A673 (cell line): ENCODE data around the gene PYGB. TPM values are rescaled to one million over a fixed set of nuclear protein-coding genes. Genes with fewer than 3 reads are reported as not detected.

Experiments
- BruUV-seq: library from RNA; stranded (reverse); fragments of 400-500 nt; replicated peaks from 2 replicates; lab custom pipeline; 2021; lab: Mats Ljungman, UMichigan
- CTCF ChIA-PET: fragments of 300-600 bp; sonication (Branson Sonifier 250); formaldehyde crosslinking; loops from one replicate; lab custom pipeline; 2022; ENCODE audit warnings: antibody characterized with exemption; lab: Charles Lee
- POLR2A ChIA-PET: fragments of 300-600 bp; sonication (Branson Sonifier 250); formaldehyde crosslinking; loops from one replicate; lab custom pipeline; 2022; ENCODE audit warnings: antibody characterized with exemption; ENCODE audit not compliant: low non-redundant PET; lab: Charles Lee
- DNase-seq: peaks from one replicate; pipeline ENCODE4 v3.0.0-alpha.2; 2015; ENCODE audit warnings: low spot score
- H3K27ac ChIP-seq: fragments of 200-600 bp; sonication (generic); 2 replicates; pipeline ENCODE4 v1.5.1; 2016; ENCODE audit warnings: mixed run types, low read depth, mild to moderate bottlenecking, mixed read lengths, antibody characterized with exemption, low read length; ENCODE audit not compliant: poor library complexity, severe bottlenecking
- H3K27me3 ChIP-seq: fragments of 200-600 bp; sonication (generic); replicated peaks from 2 replicates; pipeline ENCODE4 v1.6.1; 2017; ENCODE audit warnings: mixed run types, low read depth, mild to moderate bottlenecking, mixed read lengths, antibody characterized with exemption, low read length; ENCODE audit not compliant: insufficient read depth, poor library complexity
- H3K36me3 ChIP-seq: fragments of 200-600 bp; sonication (generic); 2 replicates; pipeline ENCODE4 v1.6.1; 2016; ENCODE audit warnings: mixed run types, mild to moderate bottlenecking, mixed read lengths, antibody characterized with exemption, low read length; ENCODE audit not compliant: insufficient read depth, poor library complexity, severe bottlenecking
- H3K4me1 ChIP-seq: fragments of 200-600 bp; sonication (generic); 2 replicates; pipeline ENCODE4 v1.6.1; 2017; ENCODE audit warnings: mixed run types, mild to moderate bottlenecking, mixed read lengths, antibody characterized with exemption, low read length; ENCODE audit not compliant: insufficient read depth, poor library complexity, severe bottlenecking
- H3K4me3 ChIP-seq: fragments of 200-600 bp; sonication (generic); 2 replicates; pipeline ENCODE4 v1.5.1; 2016; ENCODE audit warnings: low read depth, mixed run types, mild to moderate bottlenecking, mixed read lengths, low read length; ENCODE audit not compliant: poor library complexity, severe bottlenecking
- H3K9me3 ChIP-seq: fragments of 200-600 bp; sonication (generic); 2 replicates; pipeline ENCODE4 v1.6.1; 2016; ENCODE audit warnings: mixed run types, low read depth, mild to moderate bottlenecking, mixed read lengths, antibody characterized with exemption, low read length; ENCODE audit not compliant: poor library complexity, severe bottlenecking
- EZH2 ChIP-seq: fragments of 200-600 bp; sonication (generic); IDR thresholded peaks from 2 replicates; pipeline ENCODE4 v1.6.1; 2017; ENCODE audit warnings: borderline replicate concordance, low read depth, mild to moderate bottlenecking, mixed read lengths, antibody characterized with exemption, low read length; ENCODE audit not compliant: poor library complexity, severe bottlenecking
- intact Hi-C: fragments of 100-400 bp; cut with micrococcal nuclease; formaldehyde crosslinking; loops from one replicate; pipeline ENCODE4 v1.10.0; 2022; ENCODE audit not compliant: unreplicated experiment
- total RNA-seq: library from RNA; stranded (reverse); gene quantifications from 2 replicates; pipeline ENCODE4 v1.2.3, GENCODE V29; 2021
- TF ChIP-seq, protein P1 (sequence below): fragments of 300-800, 200-600 bp; sonication (generic); conservative IDR thresholded peaks from 2 replicates; pipeline ENCODE4 v1.5.1; 2017; ENCODE audit warnings: low read depth, mild to moderate bottlenecking, antibody characterized with exemption, low read length, moderate library complexity, mixed read lengths

PYGB gene
- total RNA-seq, 1 experiment from 2014 or later = 52.3 TPM

DNA sequence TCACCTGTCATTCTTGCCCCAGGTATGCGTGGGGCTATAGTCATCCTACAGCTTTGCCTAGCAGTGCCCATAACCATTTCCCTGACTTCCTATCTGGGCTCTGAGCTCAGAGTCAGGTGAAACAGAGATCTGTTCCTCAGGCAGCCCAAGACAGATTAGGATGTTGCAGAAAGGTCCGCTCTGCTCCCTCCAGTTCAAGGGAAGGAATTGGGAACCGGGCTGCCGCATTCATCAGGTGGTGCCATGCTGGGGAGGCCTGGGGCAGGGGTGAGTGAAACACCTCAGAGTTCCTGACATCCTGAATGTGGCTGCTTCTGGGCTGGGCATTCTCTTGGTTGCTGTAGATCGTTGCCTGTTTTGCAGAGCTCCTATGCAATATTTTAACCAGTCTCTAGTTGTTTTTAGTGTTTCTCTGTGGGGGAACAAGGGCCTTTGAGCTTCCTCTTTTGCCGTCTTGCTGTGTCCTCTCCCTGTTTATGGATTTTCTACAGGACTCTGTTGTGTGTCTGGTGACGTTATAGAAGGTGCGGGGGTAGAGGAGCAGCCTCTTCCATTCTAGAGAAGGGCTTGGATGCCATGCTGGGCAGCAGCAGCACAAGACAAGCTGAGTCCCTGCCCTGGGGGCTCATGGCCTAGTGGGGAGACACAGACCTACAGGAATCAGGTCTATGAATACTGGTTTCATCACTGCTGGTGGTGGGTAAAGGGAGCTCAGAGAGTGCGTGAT lies 43.2 kb upstream of the PYGB start:
- H3K9me3 ChIP-seq = no peaks in the 10 kb centered on the region
- ChIA-PET POLR2A (interaction anchor here (0.6 kb wide), 1 partner anchor 16 kb away, joined by 3 read pairs; no protein-coding TSS in a partner anchor), CTCF (no interaction called here)
- no peak for TF ChIP-seq EZH2
- TF ChIP-seq, protein P1, sequence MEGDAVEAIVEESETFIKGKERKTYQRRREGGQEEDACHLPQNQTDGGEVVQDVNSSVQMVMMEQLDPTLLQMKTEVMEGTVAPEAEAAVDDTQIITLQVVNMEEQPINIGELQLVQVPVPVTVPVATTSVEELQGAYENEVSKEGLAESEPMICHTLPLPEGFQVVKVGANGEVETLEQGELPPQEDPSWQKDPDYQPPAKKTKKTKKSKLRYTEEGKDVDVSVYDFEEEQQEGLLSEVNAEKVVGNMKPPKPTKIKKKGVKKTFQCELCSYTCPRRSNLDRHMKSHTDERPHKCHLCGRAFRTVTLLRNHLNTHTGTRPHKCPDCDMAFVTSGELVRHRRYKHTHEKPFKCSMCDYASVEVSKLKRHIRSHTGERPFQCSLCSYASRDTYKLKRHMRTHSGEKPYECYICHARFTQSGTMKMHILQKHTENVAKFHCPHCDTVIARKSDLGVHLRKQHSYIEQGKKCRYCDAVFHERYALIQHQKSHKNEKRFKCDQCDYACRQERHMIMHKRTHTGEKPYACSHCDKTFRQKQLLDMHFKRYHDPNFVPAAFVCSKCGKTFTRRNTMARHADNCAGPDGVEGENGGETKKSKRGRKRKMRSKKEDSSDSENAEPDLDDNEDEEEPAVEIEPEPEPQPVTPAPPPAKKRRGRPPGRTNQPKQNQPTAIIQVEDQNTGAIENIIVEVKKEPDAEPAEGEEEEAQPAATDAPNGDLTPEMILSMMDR = no peak
- no peaks in the 10 kb centered on the region for H3K27me3 ChIP-seq
- H3K4me3 ChIP-seq = no peak overlapping the region
- DNase-seq = no peak
- H3K27ac ChIP-seq = no peak overlapping the region
- no TSS peak for BruUV-seq
- H3K36me3 ChIP-seq = no peaks in the 10 kb centered on the region
- intact Hi-C loops = no loop called here
- peaks cover 7% of the 10 kb centered on the region for H3K4me1 ChIP-seq

DNA sequence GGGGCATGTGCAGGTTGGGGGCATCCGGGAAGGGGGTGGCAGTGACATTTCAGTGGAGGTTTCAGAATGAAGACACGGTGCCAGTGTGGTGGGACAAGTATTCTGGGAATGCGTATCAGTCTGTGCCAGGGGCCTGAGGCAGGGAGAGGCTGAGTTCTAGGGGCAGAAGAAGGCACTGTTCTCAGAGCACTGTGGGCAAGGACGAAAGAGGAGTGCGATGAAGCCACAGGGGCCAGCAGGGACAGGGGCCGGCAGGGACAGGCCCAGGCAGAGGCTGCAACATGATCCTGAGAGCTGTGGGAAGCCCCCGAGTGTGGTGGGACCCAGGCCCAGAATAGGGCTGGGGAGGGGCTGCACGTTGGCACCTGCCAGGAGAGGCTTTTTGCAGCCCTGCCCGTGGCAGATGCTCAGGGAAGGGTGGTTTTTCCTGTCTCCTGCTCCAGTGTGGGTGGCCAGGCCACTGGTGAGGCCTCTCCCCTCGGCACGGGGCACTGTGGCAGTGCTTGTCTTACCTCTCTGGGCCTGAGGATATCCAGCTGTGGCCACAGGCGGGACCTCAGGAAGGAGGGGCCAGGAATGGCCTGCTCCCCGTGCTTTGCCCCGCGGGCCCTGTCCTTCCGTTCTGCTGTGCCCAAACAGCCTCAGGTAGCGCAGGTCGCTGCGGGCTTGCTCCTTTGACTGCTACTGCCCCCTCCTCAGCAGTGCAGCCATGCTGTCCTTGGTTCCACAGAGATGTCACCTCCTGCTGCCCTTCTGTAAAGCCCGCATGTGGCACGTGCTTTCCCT lies 42.4 kb upstream of the PYGB start:
- intact Hi-C loops = no loop called here
- Histone ChIP-seq H3K9me3 (no peaks in the 10 kb centered on the region), H3K4me3 (no peak overlapping the region), H3K36me3 (peaks cover 4% of the 10 kb centered on the region), H3K4me1 (peaks cover 7% of the 10 kb centered on the region), H3K27ac (no peak overlapping the region), H3K27me3 (no peaks in the 10 kb centered on the region)
- CTCF ChIA-PET = no interaction called here
- no peak for DNase-seq
- TF ChIP-seq, protein P1 = no peak
- no peak for TF ChIP-seq EZH2
- BruUV-seq = no TSS peak
- POLR2A ChIA-PET = interaction anchor here (0.6 kb wide), 1 partner anchor 17 kb away, joined by 3 read pairs; no protein-coding TSS in a partner anchor

DNA sequence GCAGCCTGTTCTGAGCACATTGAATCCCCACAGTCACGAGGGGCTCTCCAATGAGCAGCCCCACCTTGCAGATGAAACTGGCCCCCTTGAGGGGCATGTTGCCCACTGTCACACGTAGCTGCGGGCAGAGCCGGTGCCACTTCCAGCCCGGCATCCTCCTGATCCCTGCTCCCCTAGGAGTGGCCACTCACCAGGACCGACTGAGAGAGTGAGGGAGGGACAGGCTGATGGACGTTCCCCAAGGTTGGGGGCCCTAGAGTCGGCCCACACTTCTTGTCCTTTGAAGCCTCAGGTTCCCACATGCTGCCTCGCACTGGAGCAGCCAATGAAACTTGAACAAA lies 41.9 kb upstream of the PYGB start:
- Histone ChIP-seq H3K9me3 (no peaks in the 10 kb centered on the region), H3K36me3 (peaks cover 7% of the 10 kb centered on the region), H3K4me1 (peaks cover 7% of the 10 kb centered on the region), H3K27me3 (no peaks in the 10 kb centered on the region), H3K4me3 (no peak overlapping the region), H3K27ac (no peak overlapping the region)
- no TSS peak for BruUV-seq
- TF ChIP-seq, protein P1 = no peak
- TF ChIP-seq EZH2 = no peak
- POLR2A ChIA-PET = no interaction called here
- intact Hi-C loops = no loop called here
- DNase-seq = no peak
- CTCF ChIA-PET = no interaction called here
